ENCODE results near the gene SLIT1. TPM values are rescaled to one million over a fixed set of nuclear protein-coding genes. Genes with fewer than 3 reads are reported as not detected.

The SLIT1 gene
- polyA plus RNA-seq, 1 donor (not counting 4 experiments of a cell fraction or from before 2014, with no cell fraction given): 0.01 TPM

DNA sequence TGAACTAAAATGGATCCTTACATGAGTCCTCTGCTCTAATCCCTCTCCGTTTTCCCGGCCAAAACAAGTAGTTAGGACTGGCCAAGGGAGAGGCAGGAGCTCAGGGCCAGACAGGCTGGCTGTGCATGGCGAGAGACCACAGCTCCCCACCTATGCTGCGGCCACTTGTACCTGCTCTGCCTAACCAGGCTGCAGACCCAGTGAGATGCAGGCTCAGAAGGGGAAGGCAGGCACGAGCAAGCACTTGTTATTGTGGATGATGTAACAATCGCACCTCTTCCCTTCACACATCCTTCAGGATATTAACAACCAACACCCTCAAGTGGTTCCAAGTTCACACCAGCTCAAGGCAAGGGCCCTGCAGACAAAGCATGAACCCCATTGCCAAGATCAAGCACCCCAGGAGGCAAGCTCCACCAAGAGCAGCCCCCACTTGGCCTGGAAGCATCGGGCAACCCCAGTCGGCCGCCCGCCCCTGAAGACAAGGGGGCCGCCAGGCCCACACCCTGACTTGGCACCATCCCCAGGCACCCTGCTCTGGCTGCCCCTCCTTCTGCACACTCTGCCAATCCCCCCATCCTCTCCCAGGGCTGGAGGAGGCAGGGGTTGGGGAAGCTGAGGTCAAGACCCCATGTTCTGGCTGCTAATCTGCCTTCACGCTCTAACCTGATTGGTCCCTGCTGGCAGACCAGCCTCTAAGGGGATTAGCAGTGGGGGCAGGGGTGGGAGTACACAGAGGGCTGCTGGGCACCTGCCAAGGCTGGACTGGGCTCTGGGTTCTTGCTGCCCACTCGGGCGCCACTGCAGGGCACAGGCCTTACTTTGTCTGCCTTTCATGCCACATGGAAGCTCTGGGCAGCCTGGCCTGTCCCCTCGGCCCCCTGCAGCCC, 111.3 kb downstream of the SLIT1 start:
- Histone ChIP-seq H3K27me3 (ENCODE audit: control insufficient read depth, extremely low read depth, insufficient read depth, low read length) (peaks cover 43% of the 10 kb centered on the region), H2AFZ (ENCODE audit: control insufficient read depth, low read length) (no peak overlapping the region), H3K36me3 (ENCODE audit: control insufficient read depth in 2 of 2, extremely low read depth in 1 of 2, insufficient read depth in 2 of 2, low read length in 2 of 2) (no peaks in the 10 kb centered on the region), H3K9ac (ENCODE audit: control insufficient read depth, extremely low read depth, insufficient read depth, low read length) (no peak overlapping the region), H3K4me3 (ENCODE audit: control insufficient read depth in 2 of 3, extremely low read depth in 1 of 3, insufficient read depth in 2 of 3, low read depth in 1 of 3, low read length in 3 of 3) (no peak overlapping the region), H3K27ac (ENCODE audit: control insufficient read depth, insufficient read depth, low read length) (no peak overlapping the region), H3K4me1 (ENCODE audit: control insufficient read depth, extremely low read depth, insufficient read depth, low read length) (no peaks in the 10 kb centered on the region), H3K9me3 (ENCODE audit: control insufficient read depth, low read depth, low read length) (peaks cover 3% of the 10 kb centered on the region), H4K20me1 (ENCODE audit: control insufficient read depth, extremely low read depth, insufficient read depth, low read length) (peaks cover 2% of the 10 kb centered on the region), H3K79me2 (ENCODE audit: control insufficient read depth, insufficient read depth, low read length) (no peaks in the 10 kb centered on the region), H3K9me1 (ENCODE audit: control insufficient read depth, extremely low read depth, insufficient read depth, low read length) (no peaks in the 10 kb centered on the region), H3K4me2 (ENCODE audit: control insufficient read depth, extremely low read depth, insufficient read depth, low read depth, low read length) (no peak overlapping the region)
- dilution Hi-C loops (cut with MboI; ENCODE audit: extremely low pct_ligation_motif_present, low sequenced_read_pairs): no loop called here
- FAIRE-seq (no peak), DNase-seq (ENCODE audit: low read depth, low spot score) (no peak)
- TF ChIP-seq CTCF (optimal IDR thresholded peaks at IDR 0.05 in 1 of 3, IDR thresholded peaks at IDR 0.05 in 1 of 3, conservative IDR thresholded peaks at IDR 0.05 in 1 of 3; ENCODE audit: extremely low read depth in 1 of 3, insufficient read depth in 2 of 3, low read length in 3 of 3): no peak
- no peak for TF ChIP-seq EZH2 (IDR thresholded peaks at IDR 0.05; ENCODE audit: low read length)

- Histone ChIP-seq H3K27me3 (ENCODE audit: control insufficient read depth, extremely low read depth, insufficient read depth, low read length) (peaks cover 43% of the 10 kb centered on the region), H3K9me1 (ENCODE audit: control insufficient read depth, extremely low read depth, insufficient read depth, low read length) (no peaks in the 10 kb centered on the region), H3K4me2 (ENCODE audit: control insufficient read depth, extremely low read depth, insufficient read depth, low read depth, low read length) (no peak overlapping the region), H3K4me3 (ENCODE audit: control insufficient read depth in 2 of 3, extremely low read depth in 1 of 3, insufficient read depth in 2 of 3, low read depth in 1 of 3, low read length in 3 of 3) (no peak overlapping the region), H3K9me3 (ENCODE audit: control insufficient read depth, low read depth, low read length) (peaks cover 3% of the 10 kb centered on the region), H3K27ac (ENCODE audit: control insufficient read depth, insufficient read depth, low read length) (no peak overlapping the region), H3K79me2 (ENCODE audit: control insufficient read depth, insufficient read depth, low read length) (no peaks in the 10 kb centered on the region), H2AFZ (ENCODE audit: control insufficient read depth, low read length) (no peak overlapping the region), H3K4me1 (ENCODE audit: control insufficient read depth, extremely low read depth, insufficient read depth, low read length) (no peaks in the 10 kb centered on the region), H3K36me3 (ENCODE audit: control insufficient read depth in 2 of 2, extremely low read depth in 1 of 2, insufficient read depth in 2 of 2, low read length in 2 of 2) (no peaks in the 10 kb centered on the region), H3K9ac (ENCODE audit: control insufficient read depth, extremely low read depth, insufficient read depth, low read length) (no peak overlapping the region), H4K20me1 (ENCODE audit: control insufficient read depth, extremely low read depth, insufficient read depth, low read length) (peaks cover 2% of the 10 kb centered on the region)
- FAIRE-seq (peak; percentile 60), DNase-seq (ENCODE audit: low read depth, low spot score) (no peak)
- dilution Hi-C loops (cut with MboI; ENCODE audit: extremely low pct_ligation_motif_present, low sequenced_read_pairs): no loop called here
- TF ChIP-seq EZH2 (IDR thresholded peaks at IDR 0.05; ENCODE audit: low read length): no peak
- TF ChIP-seq CTCF (optimal IDR thresholded peaks at IDR 0.05 in 1 of 3, IDR thresholded peaks at IDR 0.05 in 1 of 3, conservative IDR thresholded peaks at IDR 0.05 in 1 of 3; ENCODE audit: extremely low read depth in 1 of 3, insufficient read depth in 2 of 3, low read length in 3 of 3): peak; percentile 87 to 94 (median 91)
Measured at GRCh38 chr10:97072851-97073665, 112.7 kb downstream of the SLIT1 start.

All from keratinocyte (primary cell).